HG02938 (cell line): ENCODE data around the gene ATP5MC3.
"Not testable (repeated sequence)": the region's sequence is repeated elsewhere in the genome, so short reads cannot be mapped to it uniquely, and the experiment has no call there.

Experiments
- ATAC-seq: cut with Tn5 transposase; IDR thresholded peaks from one replicate; pipeline ENCODE4 v1.9.1; 2021; ENCODE audit warnings: mild to moderate bottlenecking, moderate library complexity; ENCODE audit not compliant: unreplicated experiment

ATP5MC3 gene

DNA sequence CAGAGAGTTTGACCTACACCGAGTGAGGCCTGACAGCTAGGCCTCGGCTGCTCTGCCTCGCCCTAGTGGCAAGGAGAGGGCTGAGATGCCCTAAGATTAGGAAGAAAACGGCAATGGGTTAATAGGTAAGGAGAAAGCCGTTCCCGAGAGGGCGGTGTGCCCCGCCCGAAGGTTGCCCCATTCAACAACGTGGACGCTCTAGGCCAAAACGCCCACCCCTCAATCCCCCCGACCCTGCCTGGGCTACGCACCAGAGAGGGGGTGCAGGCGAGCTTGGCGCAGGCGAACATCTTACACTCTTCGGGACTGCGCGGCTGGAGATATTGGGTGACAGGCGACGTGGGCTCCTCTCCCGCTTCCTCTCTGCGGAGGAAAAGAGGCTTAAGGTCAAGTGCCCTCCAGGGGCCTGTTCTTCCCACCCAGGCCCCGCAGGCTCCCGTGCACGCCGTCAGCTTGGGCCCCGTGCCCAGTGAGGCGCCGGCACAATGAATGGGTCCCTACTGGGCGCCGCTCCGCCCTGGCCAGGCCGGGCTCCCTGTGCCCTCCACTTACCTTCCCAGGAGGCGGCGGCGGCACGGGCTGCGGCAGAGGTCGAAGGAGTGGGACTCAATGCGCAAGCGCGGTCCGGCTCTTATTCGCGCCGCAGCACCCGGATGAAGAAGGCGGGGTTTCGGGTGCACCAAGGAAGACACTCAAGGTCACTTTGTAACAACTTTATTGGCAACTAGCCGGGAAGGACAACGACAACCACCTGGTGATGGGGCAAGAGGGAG lies at the start of gene ATP5MC3:
ATP5MC3 (minus strand) TSS at position 607 of the 773 bp plus-strand sequence; CDS start at position 290, 317 bp downstream.
- peak; percentile 89 for ATAC-seq

- ATAC-seq, result not testable (repeated sequence)
Measured at GRCh38 chr2:175228601-175229000, 47.1 kb upstream of the ATP5MC3 start.

DNA sequence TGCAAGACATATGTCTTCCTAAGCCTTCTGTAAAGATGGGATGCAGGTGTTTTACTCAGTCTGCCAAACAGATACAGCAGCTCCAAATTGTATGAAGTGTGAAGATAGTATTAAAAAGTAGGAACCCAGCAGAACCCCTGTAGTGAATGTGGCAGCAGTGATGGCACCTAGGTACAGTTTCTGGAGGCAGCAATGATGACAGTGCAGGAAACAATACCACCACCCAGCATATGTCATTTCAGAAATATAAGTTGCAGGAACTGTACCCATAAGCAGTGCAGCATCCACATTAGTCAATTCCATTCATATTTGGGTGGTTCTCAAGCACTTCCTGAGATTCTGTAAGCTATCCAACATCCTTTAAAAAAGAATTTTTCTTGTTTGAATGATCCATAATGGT lies 46.7 kb upstream of the ATP5MC3 start:
- ATAC-seq, result no peak

DNA sequence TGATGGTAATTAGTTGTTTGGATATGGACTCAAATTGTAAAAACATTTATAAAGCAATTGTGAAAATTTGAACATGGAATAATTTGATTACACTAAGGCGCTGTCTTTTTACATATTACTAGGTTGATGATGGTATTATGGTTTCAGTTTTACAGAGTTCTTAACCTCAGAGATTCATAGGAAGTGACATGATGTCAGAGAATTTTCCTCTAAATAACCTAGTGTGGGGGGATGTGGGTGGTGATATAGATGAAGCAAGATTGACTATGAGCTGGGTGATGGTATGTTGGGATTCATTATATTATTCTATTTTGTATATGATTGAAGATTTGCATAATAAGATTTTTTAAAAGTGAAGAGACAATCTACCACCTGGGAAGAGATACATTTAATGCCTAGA lies 45.9 kb upstream of the ATP5MC3 start:
- ATAC-seq, result no peak

DNA sequence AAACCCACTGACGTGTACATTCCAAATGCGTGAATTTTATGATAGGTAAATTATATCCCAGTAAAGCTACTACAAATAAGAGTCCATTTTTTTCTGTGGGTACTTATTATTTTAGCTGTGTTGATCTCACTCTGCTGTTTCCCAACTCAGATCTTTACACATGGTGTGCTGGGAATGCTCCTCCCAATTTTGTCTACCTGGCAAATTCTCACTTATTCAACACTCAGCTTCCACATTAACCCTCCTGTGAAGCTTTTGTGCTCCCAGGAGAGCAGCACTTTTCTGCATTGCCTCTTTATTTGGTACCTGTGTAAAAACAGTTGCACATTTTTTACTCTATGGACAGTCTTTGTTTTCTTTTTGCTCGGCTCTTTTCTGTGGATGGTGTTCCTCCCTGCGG lies 38.6 kb upstream of the ATP5MC3 start:
- ATAC-seq, result no peak

GRCh38 chr2:175218551-175218950 lies 37.0 kb upstream of the ATP5MC3 start:
- no peak for ATAC-seq

GRCh38 chr2:175207741-175208438 lies 26.4 kb upstream of the ATP5MC3 start:
- ATAC-seq, result no peak

DNA sequence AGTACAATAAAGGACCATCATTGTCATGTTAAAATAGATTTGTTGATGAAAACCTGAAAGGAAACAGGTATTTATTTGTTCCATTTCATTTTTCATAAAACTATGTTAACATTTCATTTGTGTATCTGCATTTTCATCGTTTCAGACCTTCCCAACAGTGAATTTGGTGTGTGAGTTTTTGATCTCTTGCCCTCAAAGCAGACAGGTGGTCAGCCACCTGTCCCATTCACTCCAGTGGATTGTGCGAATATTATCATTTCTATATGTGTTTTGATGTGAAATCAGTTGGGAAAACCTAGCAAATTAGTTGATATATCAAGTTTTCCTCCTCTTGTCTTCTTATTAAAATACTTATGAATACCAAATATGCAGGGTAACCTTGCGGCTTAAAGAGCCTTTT lies 25.4 kb upstream of the ATP5MC3 start:
- ATAC-seq, result no peak

- ATAC-seq, result no peak
Measured at GRCh38 chr2:175205523-175205922, 24.0 kb upstream of the ATP5MC3 start.

DNA sequence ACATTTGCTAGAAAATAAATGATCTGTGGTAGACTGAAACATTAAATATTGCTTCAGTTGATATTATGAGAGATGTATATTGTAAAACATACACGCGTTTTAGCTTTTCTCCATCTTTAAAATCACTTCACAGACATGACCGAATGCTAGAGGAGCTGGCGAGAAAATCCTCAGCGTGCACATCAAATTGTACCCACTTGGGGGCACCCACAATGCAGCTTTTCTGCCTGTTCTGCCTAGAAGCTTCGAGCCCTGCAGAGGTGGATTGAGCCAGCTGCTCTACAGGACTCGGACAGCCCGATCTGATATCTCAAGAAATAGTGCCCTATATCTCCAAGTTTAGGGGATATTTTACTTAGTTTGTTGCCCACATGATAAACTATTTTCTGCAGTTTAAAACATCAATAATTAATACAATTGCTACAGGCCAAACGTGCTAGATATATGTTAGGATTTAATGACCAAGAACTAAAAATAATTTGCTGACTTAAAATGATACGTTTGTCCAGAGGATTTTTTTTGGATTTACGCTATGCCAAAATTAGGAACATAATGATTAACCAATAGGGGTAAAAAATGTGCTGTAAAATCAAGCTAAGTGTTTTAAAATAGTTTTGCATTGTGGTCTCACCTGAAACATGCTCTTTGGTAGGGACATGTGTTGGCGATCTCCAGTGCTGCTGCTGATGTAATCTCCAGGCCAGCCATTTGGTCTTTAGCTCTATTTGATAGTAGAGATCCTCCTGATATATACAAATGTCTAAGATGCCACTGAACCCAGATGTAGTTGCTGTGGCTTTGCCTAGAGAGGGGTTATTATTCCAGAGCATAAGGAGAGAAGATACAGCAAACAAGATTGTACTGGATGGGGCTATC lies 22.3 kb upstream of the ATP5MC3 start:
- peak; percentile 96 for ATAC-seq

GRCh38 chr2:175195012-175195411 lies 13.5 kb upstream of the ATP5MC3 start:
- no peak for ATAC-seq

DNA sequence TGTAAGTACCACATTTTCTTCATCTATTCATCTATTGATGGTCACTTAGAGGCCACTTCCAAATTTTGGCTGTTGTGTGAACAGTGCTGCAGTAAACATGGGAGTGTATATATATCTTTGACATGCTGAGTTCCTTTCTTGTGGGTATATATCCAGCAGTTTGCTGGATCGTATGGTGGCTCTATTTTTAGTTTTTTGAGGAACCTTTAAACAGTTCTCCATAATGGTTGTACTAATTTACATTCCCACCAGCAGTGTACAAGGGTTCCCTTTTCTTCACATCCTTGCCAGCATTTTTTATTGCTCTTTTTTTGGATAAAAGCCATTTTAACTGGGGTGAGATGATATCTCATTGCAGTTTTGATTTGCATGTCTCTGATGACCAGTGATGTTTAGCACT lies 7.3 kb upstream of the ATP5MC3 start:
- no peak for ATAC-seq

DNA sequence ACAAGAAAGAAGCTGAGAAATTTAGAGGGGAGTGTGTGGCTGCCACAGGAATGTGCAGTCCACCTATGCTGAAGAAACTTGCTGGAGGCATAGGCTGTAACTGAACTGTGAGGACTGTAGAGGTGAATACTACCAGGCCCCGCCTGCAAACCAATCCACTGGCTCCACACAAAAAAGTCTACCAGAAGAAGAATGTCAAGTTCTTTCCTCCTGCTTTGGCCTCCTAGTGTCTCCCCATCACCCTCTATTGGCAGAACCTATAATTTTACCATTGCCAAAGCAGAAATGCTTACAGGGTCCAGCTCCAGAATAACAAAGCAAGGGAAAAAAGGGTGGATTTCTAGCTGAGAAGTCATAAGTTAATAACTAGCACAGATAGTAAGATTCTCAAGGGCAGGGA lies 5.9 kb upstream of the ATP5MC3 start:
- no peak for ATAC-seq

GRCh38 chr2:175183674-175184073 lies 2.2 kb upstream of the ATP5MC3 start:
- no peak for ATAC-seq

DNA sequence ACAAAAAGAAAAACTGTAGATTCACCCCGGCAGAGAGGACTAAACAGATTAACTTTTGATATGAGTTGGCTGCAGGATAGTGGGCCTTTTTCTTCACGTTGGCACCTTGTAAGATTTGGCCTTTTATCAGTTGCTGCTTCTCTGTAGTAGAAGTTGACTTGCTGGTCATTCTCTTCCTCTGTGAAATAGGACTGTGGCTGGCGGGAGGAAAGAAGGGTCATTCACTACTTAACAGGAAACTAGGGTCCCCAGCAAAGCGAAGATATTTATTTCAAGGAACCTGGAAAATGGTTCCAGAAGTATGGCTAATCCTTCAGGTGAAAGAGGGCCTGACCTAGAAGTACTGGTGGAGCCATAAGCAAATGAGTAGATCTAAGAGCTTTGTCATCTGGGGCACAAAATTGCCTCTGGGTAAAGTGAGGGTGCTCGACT lies 383 bp upstream of the ATP5MC3 start:
- ATAC-seq, result no peak

DNA sequence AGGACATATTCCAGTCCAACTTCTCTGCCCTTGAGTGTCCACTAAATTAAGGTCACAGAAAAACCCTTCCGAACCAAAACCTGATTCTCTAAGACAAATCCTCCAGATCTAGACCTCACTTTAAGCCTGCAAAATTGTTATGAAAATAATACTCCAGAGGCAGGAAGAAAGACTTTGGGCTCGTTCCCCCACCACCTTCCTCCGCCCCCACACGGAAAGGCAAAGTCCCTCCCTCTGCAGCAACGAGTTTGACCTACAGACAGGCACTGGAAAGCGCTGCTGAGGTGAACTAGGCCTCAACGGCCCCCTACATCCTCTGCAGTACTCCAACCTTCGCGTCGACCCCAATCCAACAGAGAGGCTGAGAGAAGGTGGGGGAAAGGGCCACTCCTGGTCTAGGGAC lies 808 bp downstream of the ATP5MC3 start:
- peak; percentile 56 for ATAC-seq

GRCh38 chr2:175176624-175177023 lies 4.9 kb downstream of the ATP5MC3 start:
- no peak for ATAC-seq

DNA sequence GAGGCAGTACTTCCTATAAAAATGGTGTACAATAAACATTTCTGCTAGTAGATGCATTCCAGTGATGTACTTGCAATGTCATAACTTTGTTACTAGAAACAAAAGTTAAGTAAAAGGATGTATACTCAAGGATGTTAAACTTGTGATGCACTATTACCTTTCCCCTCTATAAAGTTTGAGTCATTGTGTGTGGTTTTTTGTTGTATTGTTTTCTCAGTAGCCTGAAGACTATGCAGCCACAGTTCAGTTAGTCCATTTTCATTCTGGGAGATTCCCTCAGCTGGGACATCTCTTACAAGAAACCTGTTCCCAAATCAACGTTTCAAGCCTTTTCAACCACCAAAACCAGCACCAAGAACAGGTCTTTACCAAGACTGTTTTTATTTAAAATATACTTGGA lies 5.6 kb downstream of the ATP5MC3 start:
- no peak for ATAC-seq

DNA sequence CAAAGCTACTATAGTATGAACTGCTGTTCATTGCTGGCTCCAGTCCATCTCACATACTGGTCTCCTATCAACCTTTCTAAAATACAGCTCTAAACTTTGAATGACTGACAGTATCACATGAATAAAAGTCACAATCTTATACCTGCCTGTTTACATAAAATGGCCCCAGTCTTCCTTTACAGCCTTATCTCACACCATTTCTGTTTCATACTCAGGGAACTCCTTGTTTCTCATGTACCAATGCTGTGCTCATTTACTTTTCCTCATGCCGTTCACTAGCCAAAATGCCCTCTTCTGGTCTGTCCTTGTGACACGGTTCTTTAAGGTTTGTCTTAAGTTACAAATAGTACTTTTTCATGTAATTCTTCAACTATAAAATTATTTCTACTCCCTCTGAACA lies 6.2 kb downstream of the ATP5MC3 start:
- no peak for ATAC-seq

DNA sequence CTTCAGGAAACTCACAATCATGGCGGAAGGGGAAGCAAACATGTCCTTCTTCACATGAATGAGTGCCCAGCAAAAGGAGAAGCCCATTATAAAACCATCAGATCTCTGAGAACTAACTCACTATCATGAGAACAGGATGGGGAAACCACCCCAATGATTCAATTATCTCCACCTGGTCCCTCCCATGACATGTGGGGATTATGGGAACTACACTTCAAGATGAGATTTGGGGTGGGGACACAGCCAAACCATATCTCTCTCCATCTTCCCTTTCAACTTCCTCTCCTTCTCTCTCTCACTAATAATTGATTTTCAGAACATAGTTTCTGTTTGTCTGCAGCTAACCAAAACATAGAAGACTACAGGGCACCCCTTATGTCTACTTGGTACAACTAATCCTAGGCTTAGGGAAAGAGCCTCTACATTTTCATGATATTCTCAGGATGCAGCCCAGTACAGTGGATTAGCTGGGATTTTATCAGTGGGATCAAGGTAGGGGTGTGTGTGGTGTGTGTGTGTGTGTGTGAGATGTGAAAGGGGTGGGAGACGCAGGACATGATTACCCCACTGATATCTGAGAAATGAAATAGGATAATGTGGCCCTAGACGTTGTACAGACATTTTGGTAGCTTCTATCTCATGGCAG lies 10.7 kb downstream of the ATP5MC3 start:
- no peak for ATAC-seq

DNA sequence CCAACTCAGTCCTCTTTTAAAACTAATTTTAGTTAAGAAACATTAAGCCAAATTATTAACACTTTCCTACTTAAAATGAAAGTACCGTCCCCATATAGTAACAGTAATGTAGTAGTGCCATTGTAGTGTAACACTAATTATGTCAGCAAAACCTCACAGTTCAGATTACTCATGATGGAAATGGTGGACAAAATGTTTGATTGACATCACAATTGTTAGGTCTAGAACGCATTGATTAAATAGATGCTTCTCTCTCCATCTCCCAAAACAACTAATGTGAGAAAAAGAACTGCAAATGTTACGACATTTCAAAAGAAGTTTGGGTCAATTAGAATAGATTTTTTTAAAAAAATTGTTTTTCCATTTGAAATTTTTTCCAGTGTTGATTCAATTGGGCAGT lies 12.3 kb downstream of the ATP5MC3 start:
- no peak for ATAC-seq
